ENCODE data around the gene PRSS53. TPM values are rescaled to one million over a fixed set of nuclear protein-coding genes. Genes with fewer than 3 reads are reported as not detected.

The PRSS53 gene
- total RNA-seq, 2 experiments from 2014 or later = 3.7 to 5.7 TPM

DNA sequence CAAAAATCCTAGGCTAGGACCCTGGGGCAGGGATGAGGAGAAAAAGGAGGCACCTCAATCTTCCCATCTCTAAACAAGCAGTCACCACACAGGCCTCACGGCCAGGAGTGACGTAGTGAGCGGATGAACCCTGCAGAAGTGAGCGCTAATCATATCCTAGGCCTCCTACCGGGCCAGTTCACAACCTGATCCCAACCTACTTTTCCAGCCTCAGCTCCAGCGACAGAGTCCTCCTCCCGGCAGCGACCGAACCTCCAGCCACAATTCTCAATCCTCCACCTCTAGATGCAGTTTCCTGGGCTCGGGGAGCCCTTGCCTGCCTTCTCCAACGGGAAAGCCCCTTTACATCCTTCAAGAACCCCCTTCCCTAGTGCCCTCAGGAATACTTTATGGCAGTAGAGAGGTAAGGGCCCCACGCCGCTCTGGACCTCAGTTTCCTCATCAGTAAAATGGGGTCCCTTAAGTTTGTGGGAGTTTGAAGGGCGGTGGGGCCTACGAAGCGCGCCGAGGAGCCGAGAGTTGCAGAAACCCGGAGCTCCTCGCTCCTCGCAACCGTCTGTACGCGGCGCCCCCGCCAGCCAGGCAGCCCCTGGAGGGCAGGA, 16.1 kb downstream of the PRSS53 start:
- no peaks in the 10 kb centered on the region for H4K20me1 ChIP-seq (ENCODE audit: insufficient read depth, low read length)
- H3K4me1 ChIP-seq (ENCODE audit: insufficient read depth, low read length, poor library complexity, severe bottlenecking) = peaks cover 15% of the 10 kb centered on the region
- no peaks in the 10 kb centered on the region for H3K9me3 ChIP-seq (ENCODE audit: low read length)
- intact Hi-C loops (cut with micrococcal nuclease; ENCODE audit: unreplicated experiment) = loop anchor here (1.0 to 5.0 kb wide), 3 partner anchors 70 to 115 kb away; partner anchors contain the start of gene SETD1A
- CTCF ChIA-PET (ENCODE audit: unreplicated experiment) = no interaction called here
- H3K27ac ChIP-seq (ENCODE audit: low read depth, low read length, poor library complexity, severe bottlenecking) = peak overlapping the region; percentile 84
- H3K4me3 ChIP-seq (ENCODE audit: low read depth, low read length, poor library complexity, severe bottlenecking) = peak overlapping the region; percentile 88
- BruUV-seq (replicated peaks) = no TSS peak
- TF ChIP-seq EZH2phosphoT487 (IDR thresholded peaks at IDR 0.05; ENCODE audit: borderline replicate concordance, low read depth, low read length) = no peak
- TF ChIP-seq, protein P1, sequence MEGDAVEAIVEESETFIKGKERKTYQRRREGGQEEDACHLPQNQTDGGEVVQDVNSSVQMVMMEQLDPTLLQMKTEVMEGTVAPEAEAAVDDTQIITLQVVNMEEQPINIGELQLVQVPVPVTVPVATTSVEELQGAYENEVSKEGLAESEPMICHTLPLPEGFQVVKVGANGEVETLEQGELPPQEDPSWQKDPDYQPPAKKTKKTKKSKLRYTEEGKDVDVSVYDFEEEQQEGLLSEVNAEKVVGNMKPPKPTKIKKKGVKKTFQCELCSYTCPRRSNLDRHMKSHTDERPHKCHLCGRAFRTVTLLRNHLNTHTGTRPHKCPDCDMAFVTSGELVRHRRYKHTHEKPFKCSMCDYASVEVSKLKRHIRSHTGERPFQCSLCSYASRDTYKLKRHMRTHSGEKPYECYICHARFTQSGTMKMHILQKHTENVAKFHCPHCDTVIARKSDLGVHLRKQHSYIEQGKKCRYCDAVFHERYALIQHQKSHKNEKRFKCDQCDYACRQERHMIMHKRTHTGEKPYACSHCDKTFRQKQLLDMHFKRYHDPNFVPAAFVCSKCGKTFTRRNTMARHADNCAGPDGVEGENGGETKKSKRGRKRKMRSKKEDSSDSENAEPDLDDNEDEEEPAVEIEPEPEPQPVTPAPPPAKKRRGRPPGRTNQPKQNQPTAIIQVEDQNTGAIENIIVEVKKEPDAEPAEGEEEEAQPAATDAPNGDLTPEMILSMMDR (conservative IDR thresholded peaks at IDR 0.05; ENCODE audit: low read length) = no peak
- no peaks in the 10 kb centered on the region for H3K9me2 ChIP-seq (ENCODE audit: insufficient read depth, low read length)
- H3K36me3 ChIP-seq (ENCODE audit: insufficient read depth, low read length) = peaks cover 17% of the 10 kb centered on the region
- peaks cover 55% of the 10 kb centered on the region for H3K79me2 ChIP-seq (ENCODE audit: insufficient read depth, low read depth, low read length)
- peak overlapping the region; percentile 75 for H2AFZ ChIP-seq (ENCODE audit: low read length)
- H3K4me2 ChIP-seq (ENCODE audit: low read length) = peak overlapping the region; percentile 95
- peak; percentile 61 for DNase-seq (ENCODE audit: low spot score)
- POLR2A ChIA-PET = interaction anchor here (1.0 to 1.7 kb wide), 3 partner anchors 20 to 27 kb away, joined by 3 to 7 read pairs (median 3); partner anchors contain the start of gene VKORC1

DNA sequence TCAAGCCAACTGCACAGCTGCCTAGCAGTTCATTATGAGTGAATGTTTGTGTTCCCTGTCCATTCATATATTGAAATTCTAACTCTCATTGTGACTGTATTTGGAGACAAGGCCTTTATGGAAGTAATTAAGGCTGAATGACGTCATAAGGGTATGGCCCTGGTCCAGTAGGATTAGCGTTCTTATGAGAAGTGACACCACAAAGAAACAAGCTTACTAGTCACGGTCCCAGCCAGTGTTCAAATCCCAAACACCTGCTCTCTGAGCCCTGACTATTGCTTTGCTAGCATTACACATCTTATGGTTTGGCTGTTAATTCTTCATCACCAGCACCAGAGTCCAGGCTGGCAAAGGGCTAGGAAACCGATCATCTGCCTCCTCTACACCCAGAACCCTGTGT, 16.9 kb downstream of the PRSS53 start:
- CTCF ChIA-PET (ENCODE audit: unreplicated experiment) = no interaction called here
- DNase-seq (ENCODE audit: low spot score) = no peak
- H3K79me2 ChIP-seq (ENCODE audit: insufficient read depth, low read depth, low read length) = peaks cover 58% of the 10 kb centered on the region
- TF ChIP-seq EZH2phosphoT487 (IDR thresholded peaks at IDR 0.05; ENCODE audit: borderline replicate concordance, low read depth, low read length) = no peak
- TF ChIP-seq, protein P1 (conservative IDR thresholded peaks at IDR 0.05; ENCODE audit: low read length) = no peak
- POLR2A ChIA-PET = interaction anchor here (0.7 to 1.5 kb wide), 2 partner anchors 26 to 70 kb away, joined by 3 read pairs; no protein-coding TSS in a partner anchor
- H3K36me3 ChIP-seq (ENCODE audit: insufficient read depth, low read length) = peaks cover 10% of the 10 kb centered on the region
- H3K9me2 ChIP-seq (ENCODE audit: insufficient read depth, low read length) = no peaks in the 10 kb centered on the region
- H3K27ac ChIP-seq (ENCODE audit: low read depth, low read length, poor library complexity, severe bottlenecking) = no peak overlapping the region
- peaks cover 15% of the 10 kb centered on the region for H3K4me1 ChIP-seq (ENCODE audit: insufficient read depth, low read length, poor library complexity, severe bottlenecking)
- H2AFZ ChIP-seq (ENCODE audit: low read length) = no peak overlapping the region
- peak overlapping the region; percentile 88 for H3K4me3 ChIP-seq (ENCODE audit: low read depth, low read length, poor library complexity, severe bottlenecking)
- H4K20me1 ChIP-seq (ENCODE audit: insufficient read depth, low read length) = no peaks in the 10 kb centered on the region
- intact Hi-C loops (cut with micrococcal nuclease; ENCODE audit: unreplicated experiment) = loop anchor here (5.0 kb wide), 2 partner anchors 75 to 115 kb away; partner anchors contain the start of gene SETD1A
- no peaks in the 10 kb centered on the region for H3K9me3 ChIP-seq (ENCODE audit: low read length)
- BruUV-seq (replicated peaks) = no TSS peak
- H3K4me2 ChIP-seq (ENCODE audit: low read length) = peak overlapping the region; percentile 95

DNA sequence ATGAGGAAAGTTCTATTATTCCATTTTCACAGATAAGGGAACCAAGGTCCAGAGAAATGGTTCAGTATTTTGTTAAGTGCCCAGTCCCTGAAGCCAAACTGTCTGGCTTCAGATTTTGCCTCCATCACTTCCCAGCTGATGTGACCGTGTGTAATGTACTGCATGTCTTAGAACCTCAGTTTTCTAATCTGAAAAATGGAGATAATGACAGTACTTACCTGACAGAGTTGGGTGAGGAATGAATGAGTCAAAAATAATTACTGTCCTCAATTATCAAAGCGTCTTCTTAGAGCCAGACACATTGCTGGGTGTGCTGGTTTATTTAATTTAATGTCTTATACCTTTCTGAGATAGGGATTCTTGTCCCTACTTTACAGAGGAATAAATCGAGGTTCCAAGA, 21.4 kb downstream of the PRSS53 start:
- no peaks in the 10 kb centered on the region for H3K9me2 ChIP-seq (ENCODE audit: insufficient read depth, low read length)
- no TSS peak for BruUV-seq (replicated peaks)
- no peak overlapping the region for H3K27ac ChIP-seq (ENCODE audit: low read depth, low read length, poor library complexity, severe bottlenecking)
- no peaks in the 10 kb centered on the region for H4K20me1 ChIP-seq (ENCODE audit: insufficient read depth, low read length)
- intact Hi-C loops (cut with micrococcal nuclease; ENCODE audit: unreplicated experiment) = no loop called here
- H3K36me3 ChIP-seq (ENCODE audit: insufficient read depth, low read length) = peaks cover 16% of the 10 kb centered on the region
- no peak for TF ChIP-seq EZH2phosphoT487 (IDR thresholded peaks at IDR 0.05; ENCODE audit: borderline replicate concordance, low read depth, low read length)
- TF ChIP-seq, protein P1 (conservative IDR thresholded peaks at IDR 0.05; ENCODE audit: low read length) = no peak
- CTCF ChIA-PET (ENCODE audit: unreplicated experiment) = no interaction called here
- H2AFZ ChIP-seq (ENCODE audit: low read length) = no peak overlapping the region
- POLR2A ChIA-PET = interaction anchor here (1.0 kb wide), 1 partner anchor 25 kb away, joined by 5 read pairs; no protein-coding TSS in a partner anchor
- no peak overlapping the region for H3K4me2 ChIP-seq (ENCODE audit: low read length)
- DNase-seq (ENCODE audit: low spot score) = no peak
- H3K79me2 ChIP-seq (ENCODE audit: insufficient read depth, low read depth, low read length) = peaks cover 30% of the 10 kb centered on the region
- no peaks in the 10 kb centered on the region for H3K9me3 ChIP-seq (ENCODE audit: low read length)
- no peak overlapping the region for H3K4me3 ChIP-seq (ENCODE audit: low read depth, low read length, poor library complexity, severe bottlenecking)
- H3K4me1 ChIP-seq (ENCODE audit: insufficient read depth, low read length, poor library complexity, severe bottlenecking) = peaks cover 8% of the 10 kb centered on the region
